ENCODE results near the gene SNORC.
"Not testable (repeated sequence)": the region's sequence is repeated elsewhere in the genome, so short reads cannot be mapped to it uniquely, and the experiment has no call there.

SNORC gene

GRCh38 chr2:232870018-232870765 lies at the start of gene SNORC:
Gene SNORC (plus strand): TSS chr2:232870264. CDS start chr2:232870342, 78 bp downstream.
- no peak for DNase-seq

- no peak for DNase-seq
Measured at GRCh38 chr2:232829988-232830387, 40.1 kb upstream of the SNORC start.

GRCh38 chr2:232831496-232831895 lies 38.6 kb upstream of the SNORC start:
- no peak for DNase-seq

- DNase-seq = no peak
Measured at GRCh38 chr2:232833830-232834229, 36.2 kb upstream of the SNORC start.

GRCh38 chr2:232835687-232836208 lies 34.3 kb upstream of the SNORC start:
- no peak for DNase-seq

GRCh38 chr2:232836934-232837333 lies 33.1 kb upstream of the SNORC start:
- no peak for DNase-seq

- DNase-seq = no peak
Measured at GRCh38 chr2:232838406-232838874, 31.6 kb upstream of the SNORC start.

GRCh38 chr2:232839411-232840079 lies 30.5 kb upstream of the SNORC start:
- no peak for DNase-seq

- DNase-seq = no peak
Measured at GRCh38 chr2:232842689-232843088, 27.4 kb upstream of the SNORC start.

GRCh38 chr2:232843834-232844233 lies 26.2 kb upstream of the SNORC start:
- DNase-seq = no peak

GRCh38 chr2:232846055-232846454 lies 24.0 kb upstream of the SNORC start:
- DNase-seq = no peak

GRCh38 chr2:232850039-232850438 lies 20.0 kb upstream of the SNORC start:
- no peak for DNase-seq

GRCh38 chr2:232852081-232852480 lies 18.0 kb upstream of the SNORC start:
- not testable (repeated sequence) for DNase-seq

- no peak for DNase-seq
Measured at GRCh38 chr2:232852676-232853075, 17.4 kb upstream of the SNORC start.

GRCh38 chr2:232854082-232854481 lies 16.0 kb upstream of the SNORC start:
- DNase-seq = no peak

- DNase-seq = no peak
Measured at GRCh38 chr2:232857158-232857563, 12.9 kb upstream of the SNORC start.

- no peak for DNase-seq
Measured at GRCh38 chr2:232859385-232859916, 10.6 kb upstream of the SNORC start.

GRCh38 chr2:232860593-232861241 lies 9.3 kb upstream of the SNORC start:
- DNase-seq = no peak

- DNase-seq = no peak
Measured at GRCh38 chr2:232861353-232861752, 8.7 kb upstream of the SNORC start.

GRCh38 chr2:232863996-232864395 lies 6.1 kb upstream of the SNORC start:
- no peak for DNase-seq

GRCh38 chr2:232865165-232865564 lies 4.9 kb upstream of the SNORC start:
- DNase-seq = no peak

GRCh38 chr2:232866104-232866503 lies 4.0 kb upstream of the SNORC start:
- no peak for DNase-seq
